ENCODE measurements around the gene TNNI3K.

Gene TNNI3K

DNA sequence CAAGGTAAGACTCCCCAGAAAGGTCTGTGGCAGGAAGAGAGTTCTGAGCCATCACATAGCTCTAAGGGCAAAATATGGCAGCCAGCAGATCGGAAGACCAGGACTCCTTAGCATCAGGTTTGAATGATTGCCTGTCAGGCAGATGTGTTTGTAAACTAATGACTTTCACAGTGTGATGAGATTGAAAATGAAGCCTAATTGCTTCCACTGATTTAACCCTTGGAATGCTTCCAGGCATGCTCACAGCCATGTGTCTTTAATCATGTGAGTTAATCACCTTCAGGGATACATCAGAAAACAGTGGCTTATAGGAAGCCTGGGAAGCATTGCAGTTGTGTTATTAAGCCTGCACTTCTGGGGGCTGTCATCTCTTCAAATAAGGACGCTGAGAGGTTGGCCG is 194.4 kb downstream of the TNNI3K start:
- TF ChIP-seq, protein P1, sequence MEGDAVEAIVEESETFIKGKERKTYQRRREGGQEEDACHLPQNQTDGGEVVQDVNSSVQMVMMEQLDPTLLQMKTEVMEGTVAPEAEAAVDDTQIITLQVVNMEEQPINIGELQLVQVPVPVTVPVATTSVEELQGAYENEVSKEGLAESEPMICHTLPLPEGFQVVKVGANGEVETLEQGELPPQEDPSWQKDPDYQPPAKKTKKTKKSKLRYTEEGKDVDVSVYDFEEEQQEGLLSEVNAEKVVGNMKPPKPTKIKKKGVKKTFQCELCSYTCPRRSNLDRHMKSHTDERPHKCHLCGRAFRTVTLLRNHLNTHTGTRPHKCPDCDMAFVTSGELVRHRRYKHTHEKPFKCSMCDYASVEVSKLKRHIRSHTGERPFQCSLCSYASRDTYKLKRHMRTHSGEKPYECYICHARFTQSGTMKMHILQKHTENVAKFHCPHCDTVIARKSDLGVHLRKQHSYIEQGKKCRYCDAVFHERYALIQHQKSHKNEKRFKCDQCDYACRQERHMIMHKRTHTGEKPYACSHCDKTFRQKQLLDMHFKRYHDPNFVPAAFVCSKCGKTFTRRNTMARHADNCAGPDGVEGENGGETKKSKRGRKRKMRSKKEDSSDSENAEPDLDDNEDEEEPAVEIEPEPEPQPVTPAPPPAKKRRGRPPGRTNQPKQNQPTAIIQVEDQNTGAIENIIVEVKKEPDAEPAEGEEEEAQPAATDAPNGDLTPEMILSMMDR (IDR thresholded peaks at IDR 0.05; ENCODE audit: extremely low read depth, insufficient read depth, missing control alignments) = no peak
- in situ Hi-C loops (cut with MboI; ENCODE audit: low pct_unique_long_range_greater_than_20kb, low sequenced_read_pairs, unreplicated experiment) = no loop called here
- no peak for DNase-seq (ENCODE audit: low spot score)

DNA sequence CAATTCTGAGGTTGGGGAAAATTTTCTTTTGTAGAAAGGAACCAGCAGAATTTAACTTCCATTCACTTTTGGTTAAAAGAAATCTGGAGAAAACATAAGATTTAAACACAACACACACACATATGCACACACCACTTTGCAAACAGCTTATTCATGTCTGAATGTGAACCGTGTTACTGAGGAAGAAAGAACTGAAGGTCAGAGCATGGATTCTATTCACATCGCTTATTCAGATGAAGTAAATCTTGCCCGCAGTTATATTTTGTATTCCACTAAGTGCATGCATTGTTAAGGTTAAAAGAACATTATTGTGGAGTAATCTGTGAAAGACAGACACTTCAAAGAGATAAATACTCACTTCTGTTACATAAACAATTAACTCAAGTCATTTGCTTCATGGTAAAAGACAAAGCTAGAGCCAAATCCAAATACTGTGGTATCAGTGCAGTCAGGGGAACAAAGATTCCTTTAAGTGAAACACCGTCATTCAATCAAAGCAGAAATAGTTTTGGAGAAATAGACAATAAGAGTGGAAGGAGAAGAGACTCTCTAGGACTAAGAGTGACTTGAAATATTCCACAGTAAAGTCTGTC is 195.3 kb downstream of the TNNI3K start:
- DNase-seq (ENCODE audit: low spot score) = no peak
- in situ Hi-C loops (cut with MboI; ENCODE audit: low pct_unique_long_range_greater_than_20kb, low sequenced_read_pairs, unreplicated experiment) = no loop called here
- TF ChIP-seq, protein P1 (IDR thresholded peaks at IDR 0.05; ENCODE audit: extremely low read depth, insufficient read depth, missing control alignments) = no peak

DNA sequence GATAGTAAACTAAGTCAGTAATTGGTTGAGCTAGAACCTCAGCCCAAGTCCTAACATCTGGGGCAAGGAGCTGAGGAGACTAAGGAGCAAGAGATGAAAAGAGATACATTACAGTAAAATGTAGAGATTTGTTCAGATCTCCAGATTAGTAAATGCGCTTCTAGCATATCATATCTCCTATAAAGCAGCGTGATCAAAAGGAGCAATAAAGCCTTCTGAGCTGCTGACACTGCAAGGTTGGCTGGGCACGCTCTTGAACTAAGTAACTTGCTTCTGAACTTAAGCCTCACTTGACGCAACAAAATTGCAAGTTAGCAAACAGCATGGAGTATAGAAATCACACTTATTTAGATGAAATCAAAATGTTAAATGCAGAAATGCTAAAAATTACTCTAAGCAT is 196.3 kb downstream of the TNNI3K start:
- in situ Hi-C loops (cut with MboI; ENCODE audit: low pct_unique_long_range_greater_than_20kb, low sequenced_read_pairs, unreplicated experiment) = no loop called here
- no peak for DNase-seq (ENCODE audit: low spot score)
- TF ChIP-seq, protein P1 (IDR thresholded peaks at IDR 0.05; ENCODE audit: extremely low read depth, insufficient read depth, missing control alignments) = no peak

DNA sequence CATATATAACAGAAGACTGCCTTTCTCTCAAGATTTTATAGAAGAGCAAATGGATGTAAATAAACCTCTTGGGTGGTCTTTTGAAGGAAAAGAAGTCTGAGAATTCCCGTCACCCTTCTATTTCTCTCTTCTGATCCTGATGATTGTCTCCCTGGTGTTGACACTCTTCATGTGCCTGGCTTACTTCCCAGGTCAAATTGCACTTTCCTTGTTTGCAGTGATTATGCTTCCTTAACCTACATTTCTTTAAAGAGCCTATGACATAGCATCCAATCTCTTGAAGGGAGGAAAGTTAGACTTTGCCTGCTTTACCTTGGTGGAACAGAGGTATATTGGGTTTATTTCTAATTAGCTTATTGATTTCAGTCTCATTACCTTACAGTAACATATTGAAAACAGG is 197.1 kb downstream of the TNNI3K start:
- DNase-seq (ENCODE audit: low spot score) = no peak
- in situ Hi-C loops (cut with MboI; ENCODE audit: low pct_unique_long_range_greater_than_20kb, low sequenced_read_pairs, unreplicated experiment) = no loop called here
- TF ChIP-seq, protein P1 (IDR thresholded peaks at IDR 0.05; ENCODE audit: extremely low read depth, insufficient read depth, missing control alignments) = no peak

DNA sequence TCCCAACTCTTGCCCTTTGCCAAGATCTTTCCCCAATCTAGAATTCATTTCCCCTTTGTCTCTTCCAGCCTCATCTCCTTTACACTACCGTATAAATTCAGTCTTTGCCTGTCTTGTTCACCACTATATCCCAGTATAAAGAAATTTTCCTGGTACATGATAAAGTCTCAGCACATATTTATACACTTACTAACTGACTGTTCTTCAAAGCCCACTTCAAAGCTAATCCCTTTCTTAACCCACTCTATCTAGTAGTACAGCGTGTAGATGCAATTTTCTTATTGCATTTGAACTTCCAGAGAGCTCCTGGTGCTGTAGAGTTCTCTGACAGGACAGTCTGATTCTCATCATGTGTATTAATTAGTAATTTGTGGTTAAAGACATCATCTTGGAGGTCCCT is 199.1 kb downstream of the TNNI3K start:
- TF ChIP-seq, protein P1 (IDR thresholded peaks at IDR 0.05; ENCODE audit: extremely low read depth, insufficient read depth, missing control alignments) = no peak
- in situ Hi-C loops (cut with MboI; ENCODE audit: low pct_unique_long_range_greater_than_20kb, low sequenced_read_pairs, unreplicated experiment) = no loop called here
- no peak for DNase-seq (ENCODE audit: low spot score)

DNA sequence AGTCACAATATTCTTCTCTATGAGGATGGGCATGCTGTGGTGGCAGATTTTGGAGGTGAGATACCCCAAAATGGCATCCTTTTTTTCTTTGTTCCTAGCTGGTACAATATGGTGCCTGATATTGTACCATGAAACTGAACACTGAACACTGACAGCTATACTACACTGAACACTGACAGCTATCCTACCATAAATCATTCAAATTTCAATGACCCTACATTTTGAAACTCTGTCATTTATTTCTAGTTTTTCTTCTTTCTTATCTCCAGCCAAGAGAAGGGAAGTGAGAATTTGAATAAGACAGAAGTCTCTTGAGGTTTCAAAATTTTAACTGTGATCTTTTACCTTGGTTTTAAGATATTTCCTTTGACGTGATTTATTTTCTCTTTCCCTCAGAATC is 200.9 kb downstream of the TNNI3K start:
- no peak for DNase-seq (ENCODE audit: low spot score)
- TF ChIP-seq, protein P1 (IDR thresholded peaks at IDR 0.05; ENCODE audit: extremely low read depth, insufficient read depth, missing control alignments) = no peak
- in situ Hi-C loops (cut with MboI; ENCODE audit: low pct_unique_long_range_greater_than_20kb, low sequenced_read_pairs, unreplicated experiment) = no loop called here

DNA sequence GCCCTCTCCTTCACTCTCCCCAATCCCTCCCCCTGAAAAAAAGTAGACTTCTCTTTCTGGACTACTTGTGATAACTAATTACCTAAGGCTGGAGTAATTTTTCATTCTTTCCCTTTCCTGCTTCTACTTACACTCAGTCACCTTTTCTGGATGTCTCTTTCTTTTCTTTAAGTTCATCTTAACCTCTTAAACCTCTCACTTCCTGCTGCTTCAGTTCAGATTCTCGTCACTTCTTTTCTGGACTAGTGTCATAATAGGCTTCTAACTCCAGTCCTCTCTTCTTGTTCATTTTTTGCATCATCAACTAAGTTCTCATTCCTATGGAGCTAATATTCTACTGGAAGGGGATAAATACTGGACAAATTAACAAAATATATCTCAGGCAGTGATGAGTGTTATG is 201.8 kb downstream of the TNNI3K start:
- in situ Hi-C loops (cut with MboI; ENCODE audit: low pct_unique_long_range_greater_than_20kb, low sequenced_read_pairs, unreplicated experiment) = no loop called here
- TF ChIP-seq, protein P1 (IDR thresholded peaks at IDR 0.05; ENCODE audit: extremely low read depth, insufficient read depth, missing control alignments) = no peak
- no peak for DNase-seq (ENCODE audit: low spot score)
